ENCODE measurements around the gene STXBP6.
"Not testable (repeated sequence)": the region's sequence is repeated elsewhere in the genome, so short reads cannot be mapped to it uniquely, and the experiment has no call there.

The STXBP6 gene

GRCh38 chr14:24803426-24803825, 246.5 kb downstream of the STXBP6 start:
- not testable (repeated sequence) for DNase-seq (ENCODE audit: low read depth in 2 of 2)

DNA sequence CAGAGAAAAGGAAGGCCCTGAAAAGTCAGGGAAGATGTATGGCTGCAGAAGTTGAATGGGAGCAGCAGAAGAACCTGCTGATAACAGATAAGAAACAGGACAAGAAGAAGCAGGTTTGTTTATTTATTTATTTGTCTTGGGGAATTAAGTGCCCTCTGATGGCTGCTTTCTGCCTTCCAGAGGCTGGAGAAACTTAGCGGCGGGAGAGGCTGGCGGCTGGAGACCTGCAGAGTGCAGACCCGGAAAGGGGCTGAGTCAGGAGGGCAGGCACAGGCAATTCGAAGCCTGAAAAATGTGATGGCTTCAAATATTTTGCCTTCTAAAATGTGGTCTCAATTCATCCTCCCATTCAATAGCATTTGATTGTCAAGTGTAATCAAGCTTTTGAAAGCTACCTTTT, 247.7 kb downstream of the STXBP6 start:
- no peak for DNase-seq (ENCODE audit: low read depth in 2 of 2)

DNA sequence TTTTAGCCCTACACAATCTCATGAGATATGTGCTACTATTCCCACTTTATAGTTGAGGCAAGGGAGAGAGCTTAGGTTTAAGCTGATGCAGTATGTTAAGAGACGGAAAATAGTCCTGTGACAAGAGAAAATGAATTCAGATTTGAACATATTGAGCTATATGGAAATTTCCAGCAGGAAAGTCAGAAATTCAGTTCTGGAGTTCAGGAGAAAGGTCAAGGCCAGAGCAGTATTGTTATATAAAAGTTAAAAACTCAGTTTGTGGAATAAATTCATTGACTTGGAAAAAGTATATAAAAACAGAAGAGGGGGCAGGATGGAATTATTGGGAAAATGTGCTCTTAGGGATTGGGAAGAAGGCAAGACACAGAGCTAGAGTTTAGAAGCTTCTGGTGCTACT, 248.9 kb downstream of the STXBP6 start:
- DNase-seq (ENCODE audit: low read depth in 2 of 2), result no peak

DNA sequence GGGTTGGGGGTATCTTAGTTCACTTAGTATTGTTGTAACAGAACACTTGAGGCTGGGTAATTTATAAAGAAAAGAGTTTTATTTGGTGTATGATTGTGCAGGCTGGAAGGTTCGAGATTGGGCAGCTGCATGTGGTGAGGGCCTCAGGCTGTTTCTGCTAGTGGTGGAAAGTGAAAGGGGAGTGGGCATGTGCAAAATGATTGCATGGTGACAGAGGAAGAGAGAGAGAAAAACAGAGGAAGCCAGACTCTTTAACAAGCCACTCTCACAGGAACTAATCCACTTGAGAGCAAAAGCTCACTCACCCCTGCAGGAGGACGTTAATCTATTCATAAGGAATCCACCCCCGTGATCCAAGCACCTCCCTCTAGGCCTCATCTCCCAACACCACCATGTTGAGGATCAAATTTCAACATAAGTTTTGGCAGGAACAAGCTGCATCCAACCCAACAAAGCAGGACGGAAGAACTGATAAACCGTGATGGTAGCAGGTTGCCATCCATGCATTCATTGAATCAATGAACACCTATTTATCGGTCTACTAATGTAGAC, 251.0 kb downstream of the STXBP6 start:
- DNase-seq (ENCODE audit: low read depth in 2 of 2), result no peak

- DNase-seq (ENCODE audit: low read depth in 2 of 2), result no peak
Observed at GRCh38 chr14:24795406-24795805, 254.5 kb downstream of the STXBP6 start.

- no peak for DNase-seq (ENCODE audit: low read depth in 2 of 2)
Observed at GRCh38 chr14:24794644-24795305, 255.2 kb downstream of the STXBP6 start.

- DNase-seq (ENCODE audit: low read depth in 2 of 2), result no peak
Observed at GRCh38 chr14:24790196-24790595, 259.8 kb downstream of the STXBP6 start.

GRCh38 chr14:24789378-24789884, 260.5 kb downstream of the STXBP6 start:
- DNase-seq (ENCODE audit: low read depth in 2 of 2), result no peak

- no peak for DNase-seq (ENCODE audit: low read depth in 2 of 2)
Observed at GRCh38 chr14:24785698-24786097, 264.2 kb downstream of the STXBP6 start.

- DNase-seq (ENCODE audit: low read depth in 2 of 2), result no peak
Observed at GRCh38 chr14:24784981-24785380, 265.0 kb downstream of the STXBP6 start.

GRCh38 chr14:24783791-24784190, 266.2 kb downstream of the STXBP6 start:
- no peak for DNase-seq (ENCODE audit: low read depth in 2 of 2)

- DNase-seq (ENCODE audit: low read depth in 2 of 2), result no peak
Observed at GRCh38 chr14:24780281-24780680, 269.7 kb downstream of the STXBP6 start.

GRCh38 chr14:24777678-24778077, 272.3 kb downstream of the STXBP6 start:
- DNase-seq (ENCODE audit: low read depth in 2 of 2), result no peak

GRCh38 chr14:24775950-24776349, 274.0 kb downstream of the STXBP6 start:
- DNase-seq (ENCODE audit: low read depth in 2 of 2), result no peak

- no peak for DNase-seq (ENCODE audit: low read depth in 2 of 2)
Observed at GRCh38 chr14:24774187-24774915, 275.6 kb downstream of the STXBP6 start.

- DNase-seq (ENCODE audit: low read depth in 2 of 2), result not testable (repeated sequence)
Observed at GRCh38 chr14:24773564-24773963, 276.4 kb downstream of the STXBP6 start.

DNA sequence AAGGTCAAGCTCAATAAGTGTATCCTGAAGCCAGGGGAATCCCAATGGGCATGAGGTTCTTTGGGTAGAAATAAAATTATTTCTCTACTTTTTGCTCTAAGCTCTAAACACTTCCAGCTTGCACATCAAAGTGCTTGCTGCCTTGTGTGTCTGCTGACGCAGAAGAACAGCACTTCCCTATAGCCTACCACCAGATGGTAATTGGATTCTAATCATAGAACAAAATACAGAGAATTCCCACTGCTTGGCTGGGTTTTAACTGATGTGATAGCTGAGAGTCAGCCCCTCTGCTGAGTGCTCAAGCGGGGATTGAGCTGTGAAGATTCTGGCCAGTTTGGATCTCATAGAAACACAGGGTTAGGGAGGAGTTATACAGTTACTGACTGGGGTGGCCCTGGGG, 283.5 kb downstream of the STXBP6 start:
- DNase-seq (ENCODE audit: low read depth in 2 of 2), result no peak

- DNase-seq (ENCODE audit: low read depth in 2 of 2), result no peak
Observed at GRCh38 chr14:24761141-24761540, 288.8 kb downstream of the STXBP6 start.
